ENCODE data around the gene U2AF1L4.

U2AF1L4 gene

DNA sequence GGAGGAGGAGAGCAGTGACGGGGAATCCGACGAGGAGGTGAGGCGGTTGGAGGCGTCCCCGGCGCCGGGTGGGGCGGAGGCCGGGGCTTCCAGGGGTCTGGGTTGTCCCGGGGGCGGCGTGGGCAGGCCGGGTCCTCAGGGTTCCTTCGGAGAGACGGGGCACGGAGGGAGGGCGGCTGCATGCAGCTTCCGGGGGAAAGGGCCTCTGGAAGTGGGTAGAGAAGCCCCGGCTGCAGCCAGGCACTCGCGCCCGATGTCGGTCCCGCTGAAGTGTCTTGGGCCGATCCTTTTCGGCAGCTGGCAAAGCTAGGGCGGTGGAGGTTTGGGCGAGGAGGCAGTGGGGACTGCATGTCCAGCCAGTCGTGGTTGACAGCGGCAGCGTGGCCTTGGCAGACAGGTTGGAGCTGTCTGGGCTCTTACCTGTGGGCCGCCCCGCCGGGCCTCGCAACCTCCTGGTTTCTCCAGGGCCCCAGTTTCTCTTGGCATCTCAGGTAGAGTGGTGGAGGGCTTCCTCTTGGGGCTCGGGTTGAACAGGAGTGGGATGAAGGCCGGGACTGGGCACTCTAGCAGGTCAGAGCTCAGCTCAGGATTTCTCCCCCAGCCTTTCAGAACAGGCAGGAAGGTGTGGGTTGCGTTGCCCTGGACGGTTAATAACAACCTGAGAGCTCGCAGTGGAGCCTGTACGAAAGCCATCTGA is 26.7 kb downstream of the U2AF1L4 start:
- peak; percentile 42 for DNase-seq (ENCODE audit: low read depth)
- H3K4me3 ChIP-seq (ENCODE audit: low read depth, low read length), result peak overlapping the region; percentile 76
- TF ChIP-seq POLR2A (IDR thresholded peaks at IDR 0.05; ENCODE audit: extremely low read depth, insufficient read length), result peak; percentile 3
- TF ChIP-seq, protein P1, sequence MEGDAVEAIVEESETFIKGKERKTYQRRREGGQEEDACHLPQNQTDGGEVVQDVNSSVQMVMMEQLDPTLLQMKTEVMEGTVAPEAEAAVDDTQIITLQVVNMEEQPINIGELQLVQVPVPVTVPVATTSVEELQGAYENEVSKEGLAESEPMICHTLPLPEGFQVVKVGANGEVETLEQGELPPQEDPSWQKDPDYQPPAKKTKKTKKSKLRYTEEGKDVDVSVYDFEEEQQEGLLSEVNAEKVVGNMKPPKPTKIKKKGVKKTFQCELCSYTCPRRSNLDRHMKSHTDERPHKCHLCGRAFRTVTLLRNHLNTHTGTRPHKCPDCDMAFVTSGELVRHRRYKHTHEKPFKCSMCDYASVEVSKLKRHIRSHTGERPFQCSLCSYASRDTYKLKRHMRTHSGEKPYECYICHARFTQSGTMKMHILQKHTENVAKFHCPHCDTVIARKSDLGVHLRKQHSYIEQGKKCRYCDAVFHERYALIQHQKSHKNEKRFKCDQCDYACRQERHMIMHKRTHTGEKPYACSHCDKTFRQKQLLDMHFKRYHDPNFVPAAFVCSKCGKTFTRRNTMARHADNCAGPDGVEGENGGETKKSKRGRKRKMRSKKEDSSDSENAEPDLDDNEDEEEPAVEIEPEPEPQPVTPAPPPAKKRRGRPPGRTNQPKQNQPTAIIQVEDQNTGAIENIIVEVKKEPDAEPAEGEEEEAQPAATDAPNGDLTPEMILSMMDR (IDR thresholded peaks at IDR 0.05; ENCODE audit: low read depth, low read length), result no peak

- DNase-seq (ENCODE audit: low read depth), result peak; percentile 94
- peak within 1 kb of the TSS; percentile 76 for H3K4me3 ChIP-seq (ENCODE audit: low read depth, low read length)
- no peak for TF ChIP-seq MYC (IDR thresholded peaks at IDR 0.05; ENCODE audit: low read depth, low read length)
- TF ChIP-seq, protein P1 (IDR thresholded peaks at IDR 0.05; ENCODE audit: low read depth, low read length), result no peak
- peak; percentile 9 for TF ChIP-seq POLR2A (IDR thresholded peaks at IDR 0.05; ENCODE audit: extremely low read depth, insufficient read length)
- TF ChIP-seq, protein P2, sequence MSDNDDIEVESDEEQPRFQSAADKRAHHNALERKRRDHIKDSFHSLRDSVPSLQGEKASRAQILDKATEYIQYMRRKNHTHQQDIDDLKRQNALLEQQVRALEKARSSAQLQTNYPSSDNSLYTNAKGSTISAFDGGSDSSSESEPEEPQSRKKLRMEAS (IDR thresholded peaks at IDR 0.05; ENCODE audit: low read depth, low read length), result no peak
Measured at GRCh38 chr19:35717665-35718344, 27.4 kb downstream of the U2AF1L4 start, which contains the start of gene KMT2B. KMT2B (plus strand) TSS chr19:35718003; CDS start chr19:35718019, 16 bp downstream.

- DNase-seq (ENCODE audit: low read depth), result peak; percentile 85
- TF ChIP-seq, protein P2 (IDR thresholded peaks at IDR 0.05; ENCODE audit: low read depth, low read length), result peak; percentile 17; the same call in 1 of the 2 replicates
- TF ChIP-seq POLR2A (IDR thresholded peaks at IDR 0.05; ENCODE audit: extremely low read depth, insufficient read length) (peak; percentile 2), MYC (IDR thresholded peaks at IDR 0.05; ENCODE audit: low read depth, low read length) (peak; percentile 41; the same call in 1 of the 2 replicates)
- TF ChIP-seq, protein P1 (IDR thresholded peaks at IDR 0.05; ENCODE audit: low read depth, low read length), result peak; percentile 48
- peak overlapping the region; percentile 54 for H3K4me3 ChIP-seq (ENCODE audit: low read depth, low read length)
Measured at GRCh38 chr19:35716801-35717664, 28.2 kb downstream of the U2AF1L4 start.

DNA sequence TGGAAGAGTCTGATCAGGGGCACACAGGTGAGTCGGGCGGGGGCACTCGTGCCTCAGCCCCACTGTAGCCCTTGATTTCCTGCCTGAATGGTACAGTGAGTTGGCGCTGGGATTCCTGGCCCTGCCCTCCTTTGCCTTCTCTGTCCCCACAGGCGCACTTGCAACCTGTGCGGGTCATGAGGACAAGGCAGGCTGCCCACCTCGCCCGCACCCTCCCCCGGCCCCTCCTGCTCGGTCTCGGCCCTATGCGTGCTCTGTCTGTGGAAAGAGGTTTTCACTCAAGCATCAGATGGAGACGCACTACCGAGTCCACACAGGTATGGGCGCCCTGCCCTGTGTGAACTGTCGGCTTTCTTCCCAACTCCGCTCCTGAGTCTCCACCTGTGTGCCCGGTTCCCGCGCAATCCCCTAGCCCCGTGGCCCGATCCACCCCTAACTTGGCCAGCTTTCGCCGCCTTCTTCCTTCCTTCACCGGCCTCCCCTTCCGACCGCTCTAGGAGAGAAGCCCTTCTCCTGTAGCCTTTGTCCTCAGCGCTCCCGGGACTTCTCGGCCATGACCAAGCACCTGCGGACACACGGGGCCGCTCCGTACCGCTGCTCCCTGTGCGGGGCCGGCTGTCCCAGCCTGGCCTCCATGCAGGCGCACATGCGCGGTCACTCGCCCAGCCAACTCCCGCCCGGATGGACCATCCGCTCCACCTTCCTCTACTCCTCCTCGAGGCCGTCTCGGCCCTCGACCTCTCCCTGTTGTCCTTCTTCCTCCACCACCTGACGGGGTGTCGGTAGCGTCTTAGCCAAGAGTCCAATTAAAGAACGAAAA is 29.0 kb downstream of the U2AF1L4 start:
- H3K4me3 ChIP-seq (ENCODE audit: low read depth, low read length), result peak overlapping the region; percentile 54
- peak; percentile 11 for TF ChIP-seq POLR2A (IDR thresholded peaks at IDR 0.05; ENCODE audit: extremely low read depth, insufficient read length)
- TF ChIP-seq, protein P2 (IDR thresholded peaks at IDR 0.05; ENCODE audit: low read depth, low read length), result peak; percentile 80
- TF ChIP-seq MYC (IDR thresholded peaks at IDR 0.05; ENCODE audit: low read depth, low read length), result no peak; the same call in 1 of the 2 replicates
- peak; percentile 7 for DNase-seq (ENCODE audit: low read depth)

DNA sequence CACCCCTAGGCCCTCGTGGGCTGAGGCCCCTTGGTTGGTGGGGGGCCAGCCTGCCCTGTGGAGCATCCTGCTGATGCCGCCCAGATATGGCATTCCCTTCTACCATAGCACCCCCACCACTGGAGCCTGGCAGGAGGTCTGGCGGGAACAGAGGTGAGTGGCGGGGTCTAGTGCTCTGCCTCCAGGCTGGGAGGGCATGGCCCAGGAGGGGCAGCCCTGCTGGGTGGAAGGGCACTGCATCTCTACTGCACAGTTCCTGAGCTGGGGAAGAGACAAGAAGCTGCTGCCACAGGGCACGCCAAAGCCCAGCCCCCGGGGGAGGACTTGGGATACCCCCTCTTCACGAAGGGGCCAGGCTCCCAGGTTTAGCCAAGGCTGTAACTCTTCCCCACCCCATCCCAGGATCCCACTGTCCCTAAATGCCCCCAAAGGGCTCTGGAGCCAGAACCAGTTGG is 29.8 kb downstream of the U2AF1L4 start:
- DNase-seq (ENCODE audit: low read depth), result no peak
- TF ChIP-seq, protein P1 (IDR thresholded peaks at IDR 0.05; ENCODE audit: low read depth, low read length), result no peak
- TF ChIP-seq, protein P2 (IDR thresholded peaks at IDR 0.05; ENCODE audit: low read depth, low read length), result no peak
- H3K4me3 ChIP-seq (ENCODE audit: low read depth, low read length), result no peak overlapping the region

Measured in NB4 (cell line).